ENCODE data around the gene PPA2. TPM values are rescaled to one million over a fixed set of nuclear protein-coding genes. Genes with fewer than 3 reads are reported as not detected.

PPA2 gene
- total RNA-seq, 4 donors from 2014 or later, result 56.4 to 82.8 (median 60.2) TPM

GRCh38 chr4:105436414-105436813 is 37.4 kb downstream of the PPA2 start:
- no peak for TF ChIP-seq CTCF (IDR thresholded peaks at IDR 0.05; ENCODE audit: low read depth)

- no peak for TF ChIP-seq CTCF (IDR thresholded peaks at IDR 0.05; ENCODE audit: low read depth)
These were observed 38.9 kb downstream of the PPA2 start for GRCh38 chr4:105434940-105435339.

GRCh38 chr4:105433421-105433820 is 40.4 kb downstream of the PPA2 start:
- no peak for TF ChIP-seq CTCF (IDR thresholded peaks at IDR 0.05; ENCODE audit: low read depth)

- TF ChIP-seq CTCF (IDR thresholded peaks at IDR 0.05; ENCODE audit: low read depth), result no peak
These were observed 41.4 kb downstream of the PPA2 start for GRCh38 chr4:105432438-105432837.

- no peak for TF ChIP-seq CTCF (IDR thresholded peaks at IDR 0.05; ENCODE audit: low read depth)
These were observed 43.1 kb downstream of the PPA2 start for GRCh38 chr4:105430811-105431210.

- TF ChIP-seq CTCF (IDR thresholded peaks at IDR 0.05; ENCODE audit: low read depth), result no peak
These were observed 47.5 kb downstream of the PPA2 start for GRCh38 chr4:105426187-105426897.

- no peak for TF ChIP-seq CTCF (IDR thresholded peaks at IDR 0.05; ENCODE audit: low read depth)
These were observed 51.5 kb downstream of the PPA2 start for GRCh38 chr4:105422207-105422920.

All from subcutaneous adipose tissue (tissue), 4 donors.